ENCODE data around the gene WSB2. TPM values are rescaled to one million over a fixed set of nuclear protein-coding genes. Genes with fewer than 3 reads are reported as not detected.
"Not testable (repeated sequence)": the region's sequence is repeated elsewhere in the genome, so short reads cannot be mapped to it uniquely, and the experiment has no call there.

The WSB2 gene
- total RNA-seq, 2 donors from 2014 or later, result 59.5 to 76.7 TPM

- H3K4me3 Mint-ChIP-seq; ATAC-seq (replicated peaks); H3K27me3 Mint-ChIP-seq; H3K4me1 Mint-ChIP-seq; H3K36me3 Mint-ChIP-seq (ENCODE audit: low read depth); H3K9me3 Mint-ChIP-seq; H3K27ac Mint-ChIP-seq: not testable (repeated sequence)
Measured at GRCh38 chr12:118081521-118081920, 20.5 kb upstream of the WSB2 start.

GRCh38 chr12:118073768-118074167 lies 12.8 kb upstream of the WSB2 start:
- H3K4me3 Mint-ChIP-seq, result no peak overlapping the region
- no peaks in the 10 kb centered on the region for H3K27me3 Mint-ChIP-seq
- H3K9me3 Mint-ChIP-seq, result no peaks in the 10 kb centered on the region
- H3K36me3 Mint-ChIP-seq (ENCODE audit: low read depth), result no peaks in the 10 kb centered on the region
- H3K4me1 Mint-ChIP-seq, result no peaks in the 10 kb centered on the region
- H3K27ac Mint-ChIP-seq, result no peak overlapping the region
- no peak for ATAC-seq (replicated peaks)

- no peak for ATAC-seq (replicated peaks)
- Mint-ChIP-seq H3K36me3 (ENCODE audit: low read depth) (no peaks in the 10 kb centered on the region), H3K27me3 (no peaks in the 10 kb centered on the region), H3K4me1 (peaks cover 1% of the 10 kb centered on the region), H3K9me3 (no peaks in the 10 kb centered on the region), H3K4me3 (no peak overlapping the region), H3K27ac (no peak overlapping the region)
Measured at GRCh38 chr12:118070650-118071049, 9.7 kb upstream of the WSB2 start.

GRCh38 chr12:118068445-118068844 lies 7.5 kb upstream of the WSB2 start:
- H3K9me3 Mint-ChIP-seq, result no peaks in the 10 kb centered on the region
- H3K27me3 Mint-ChIP-seq, result no peaks in the 10 kb centered on the region
- no peak overlapping the region for H3K4me3 Mint-ChIP-seq
- H3K27ac Mint-ChIP-seq, result no peak overlapping the region
- peaks cover 13% of the 10 kb centered on the region for H3K4me1 Mint-ChIP-seq
- no peaks in the 10 kb centered on the region for H3K36me3 Mint-ChIP-seq (ENCODE audit: low read depth)
- ATAC-seq (replicated peaks), result peak; percentile 24

GRCh38 chr12:118065380-118065779 lies 4.4 kb upstream of the WSB2 start:
- H3K27ac Mint-ChIP-seq, result no peak overlapping the region
- H3K9me3 Mint-ChIP-seq, result no peaks in the 10 kb centered on the region
- peaks cover 13% of the 10 kb centered on the region for H3K4me1 Mint-ChIP-seq
- ATAC-seq (replicated peaks), result no peak
- peaks cover 21% of the 10 kb centered on the region for H3K36me3 Mint-ChIP-seq (ENCODE audit: low read depth)
- H3K27me3 Mint-ChIP-seq, result no peaks in the 10 kb centered on the region
- peak overlapping the region; percentile 91 for H3K4me3 Mint-ChIP-seq

GRCh38 chr12:118064608-118065007 lies 3.6 kb upstream of the WSB2 start:
- Mint-ChIP-seq H3K27ac (no peak overlapping the region), H3K4me3 (peak overlapping the region; percentile 91), H3K4me1 (peaks cover 21% of the 10 kb centered on the region), H3K27me3 (no peaks in the 10 kb centered on the region), H3K9me3 (no peaks in the 10 kb centered on the region), H3K36me3 (ENCODE audit: low read depth) (peaks cover 28% of the 10 kb centered on the region)
- ATAC-seq (replicated peaks), result peak; percentile 8

GRCh38 chr12:118063576-118064391 lies 2.8 kb upstream of the WSB2 start:
- Mint-ChIP-seq H3K27ac (no peak overlapping the region), H3K27me3 (no peaks in the 10 kb centered on the region), H3K9me3 (no peaks in the 10 kb centered on the region), H3K36me3 (ENCODE audit: low read depth) (peaks cover 36% of the 10 kb centered on the region), H3K4me3 (peak overlapping the region; percentile 91), H3K4me1 (peaks cover 24% of the 10 kb centered on the region)
- no peak for ATAC-seq (replicated peaks)

GRCh38 chr12:118061873-118062843 lies 1.2 kb upstream of the WSB2 start:
- peaks cover 44% of the 10 kb centered on the region for H3K36me3 Mint-ChIP-seq (ENCODE audit: low read depth)
- H3K27ac Mint-ChIP-seq, result peak overlapping the region; percentile 95
- peaks cover 24% of the 10 kb centered on the region for H3K4me1 Mint-ChIP-seq
- no peaks in the 10 kb centered on the region for H3K9me3 Mint-ChIP-seq
- H3K4me3 Mint-ChIP-seq, result peak overlapping the region; percentile 91
- ATAC-seq (replicated peaks), result peak; percentile 13
- H3K27me3 Mint-ChIP-seq, result no peaks in the 10 kb centered on the region

- peak; percentile 58 for ATAC-seq (replicated peaks)
- Mint-ChIP-seq H3K36me3 (ENCODE audit: low read depth) (peaks cover 44% of the 10 kb centered on the region), H3K4me3 (peak overlapping the region; percentile 91), H3K27ac (peak overlapping the region; percentile 91), H3K4me1 (peaks cover 27% of the 10 kb centered on the region), H3K27me3 (no peaks in the 10 kb centered on the region), H3K9me3 (no peaks in the 10 kb centered on the region)
Measured at GRCh38 chr12:118060301-118061010, 523 bp downstream of the WSB2 start.

- peaks cover 44% of the 10 kb centered on the region for H3K36me3 Mint-ChIP-seq (ENCODE audit: low read depth)
- peak overlapping the region; percentile 91 for H3K27ac Mint-ChIP-seq
- H3K4me1 Mint-ChIP-seq, result peaks cover 26% of the 10 kb centered on the region
- peak; percentile 6 for ATAC-seq (replicated peaks)
- no peaks in the 10 kb centered on the region for H3K27me3 Mint-ChIP-seq
- H3K4me3 Mint-ChIP-seq, result peak overlapping the region; percentile 91
- H3K9me3 Mint-ChIP-seq, result no peaks in the 10 kb centered on the region
Measured at GRCh38 chr12:118059341-118060191, 1.4 kb downstream of the WSB2 start.

GRCh38 chr12:118058881-118059280 lies 2.1 kb downstream of the WSB2 start:
- Mint-ChIP-seq H3K36me3 (ENCODE audit: low read depth) (peaks cover 44% of the 10 kb centered on the region), H3K9me3 (no peaks in the 10 kb centered on the region), H3K27ac (no peak overlapping the region), H3K4me3 (peak overlapping the region; percentile 91), H3K27me3 (no peaks in the 10 kb centered on the region), H3K4me1 (peaks cover 21% of the 10 kb centered on the region)
- ATAC-seq (replicated peaks), result no peak

GRCh38 chr12:118058227-118058626 lies 2.8 kb downstream of the WSB2 start:
- no peaks in the 10 kb centered on the region for H3K27me3 Mint-ChIP-seq
- no peaks in the 10 kb centered on the region for H3K9me3 Mint-ChIP-seq
- no peak overlapping the region for H3K27ac Mint-ChIP-seq
- peaks cover 25% of the 10 kb centered on the region for H3K4me1 Mint-ChIP-seq
- no peak for ATAC-seq (replicated peaks)
- H3K36me3 Mint-ChIP-seq (ENCODE audit: low read depth), result peaks cover 51% of the 10 kb centered on the region
- no peak overlapping the region for H3K4me3 Mint-ChIP-seq

- ATAC-seq (replicated peaks), result no peak
- Mint-ChIP-seq H3K9me3 (no peaks in the 10 kb centered on the region), H3K27ac (peak overlapping the region; percentile 24), H3K4me1 (peaks cover 44% of the 10 kb centered on the region), H3K36me3 (ENCODE audit: low read depth) (peaks cover 53% of the 10 kb centered on the region), H3K4me3 (no peak overlapping the region), H3K27me3 (no peaks in the 10 kb centered on the region)
Measured at GRCh38 chr12:118055865-118056773, 4.9 kb downstream of the WSB2 start.

Measured in activated T-helper 17 cell treated with anti-CD3 and anti-CD28 coated beads, Interleukin-2, amount 50 U/mL, for 72 hours (primary cell).